T-helper 1 cell (primary cell): ENCODE measurements around the gene DARS2.
"Not testable (repeated sequence)": the region's sequence is repeated elsewhere in the genome, so short reads cannot be mapped to it uniquely, and the experiment has no call there.

Source experiments
- DNase-seq, 5 donors: peaks; one replicate each; pipeline ENCODE4 v3.0.0-alpha.2; 2012 to 2020

The DARS2 gene

DNA sequence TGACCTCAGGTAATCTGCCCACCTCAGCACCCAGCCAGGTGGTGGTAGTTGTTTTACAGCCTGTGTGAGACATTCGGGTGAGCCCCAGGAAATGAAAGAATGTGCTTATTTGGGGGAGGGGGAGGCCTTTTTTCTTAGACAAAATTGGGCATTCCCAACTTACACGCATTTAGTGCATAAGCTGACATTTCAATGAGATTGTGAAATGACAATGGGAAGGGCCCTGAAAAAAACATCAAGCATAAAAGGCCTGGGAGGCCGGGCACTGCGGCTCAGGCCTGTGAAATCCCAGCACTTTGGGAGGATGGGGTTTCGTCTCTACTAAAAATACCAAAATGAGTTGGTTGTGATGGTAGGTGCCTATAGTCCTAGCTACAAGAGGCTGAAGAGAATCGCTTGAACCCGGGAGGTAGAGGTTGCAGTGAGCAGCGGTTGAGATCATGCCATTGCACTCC lies 38.3 kb downstream of the DARS2 start:
- no peak for DNase-seq

DNA sequence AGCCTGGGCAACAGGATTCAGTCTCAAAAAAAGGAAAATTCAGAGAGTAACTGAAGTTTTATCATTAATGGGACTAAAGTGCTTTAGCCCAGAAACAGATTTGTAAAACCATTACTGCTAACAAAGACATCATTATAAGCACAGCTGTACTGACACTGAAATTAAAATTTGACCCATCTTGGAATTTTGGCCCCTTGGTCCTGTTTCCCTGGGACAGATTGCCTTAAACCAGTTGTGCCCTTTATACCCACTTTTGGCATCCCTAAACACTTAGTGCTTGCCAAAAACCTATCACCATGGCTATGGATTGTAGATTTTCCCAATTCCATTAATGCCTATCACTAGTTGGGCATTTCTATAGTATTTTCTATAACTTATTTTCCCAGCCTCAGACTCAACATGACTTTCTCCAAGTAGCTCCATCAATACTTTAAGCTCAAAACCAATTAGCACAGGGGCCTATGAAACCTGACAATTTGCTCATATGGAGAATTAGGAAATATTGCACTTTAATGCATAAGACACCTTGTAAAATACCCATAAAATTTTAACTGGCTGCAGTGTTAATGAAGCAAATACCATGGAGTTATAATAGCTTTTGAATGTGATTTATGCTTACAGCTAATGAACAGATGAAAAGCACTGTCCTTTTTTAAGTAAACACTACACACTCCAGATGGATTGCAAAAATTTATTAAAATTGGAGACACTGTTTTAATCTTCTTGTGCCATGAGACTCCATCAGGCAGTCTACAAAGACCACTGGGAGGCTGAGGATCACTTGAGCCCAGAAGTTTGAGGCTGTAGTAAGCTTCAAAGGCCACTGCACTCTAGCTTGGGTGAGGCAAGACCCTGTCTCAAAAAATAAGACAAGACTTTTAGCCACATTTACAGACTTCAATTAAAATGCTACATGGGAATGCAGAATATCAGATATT lies 39.0 kb downstream of the DARS2 start:
- DNase-seq: no peak

DNA sequence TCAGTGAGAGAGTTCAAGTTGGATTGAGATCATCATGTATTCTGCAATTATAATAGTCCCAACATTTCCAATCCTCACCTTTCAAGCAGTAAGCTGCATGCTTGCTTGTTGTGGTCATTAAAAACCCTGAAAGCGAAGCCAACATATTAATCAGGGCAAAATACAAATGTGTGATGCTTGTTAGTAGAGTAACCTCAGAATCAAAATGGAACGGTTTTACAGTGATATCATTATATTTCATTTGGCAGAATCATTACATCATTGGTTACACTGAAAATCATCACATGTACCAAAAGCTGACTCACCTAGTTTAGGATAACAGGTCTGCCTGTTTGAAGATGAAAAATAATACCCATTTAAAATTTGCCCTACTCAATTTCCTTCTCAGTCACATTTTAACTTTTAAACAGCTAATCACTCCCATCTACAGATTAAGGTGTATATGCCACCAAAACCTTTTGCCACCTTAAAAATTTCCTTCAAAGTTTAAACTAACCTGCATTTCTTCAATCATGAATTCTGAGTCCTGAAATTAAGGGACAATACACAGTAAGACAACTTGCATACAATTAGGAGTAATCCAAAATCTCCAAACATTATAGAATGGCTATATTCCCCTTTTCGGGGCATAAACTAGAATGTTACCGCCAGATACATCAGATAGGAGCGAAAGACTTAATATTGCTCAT lies 39.9 kb downstream of the DARS2 start:
- DNase-seq: peak in 1 of 5 donors; percentile 18

DNA sequence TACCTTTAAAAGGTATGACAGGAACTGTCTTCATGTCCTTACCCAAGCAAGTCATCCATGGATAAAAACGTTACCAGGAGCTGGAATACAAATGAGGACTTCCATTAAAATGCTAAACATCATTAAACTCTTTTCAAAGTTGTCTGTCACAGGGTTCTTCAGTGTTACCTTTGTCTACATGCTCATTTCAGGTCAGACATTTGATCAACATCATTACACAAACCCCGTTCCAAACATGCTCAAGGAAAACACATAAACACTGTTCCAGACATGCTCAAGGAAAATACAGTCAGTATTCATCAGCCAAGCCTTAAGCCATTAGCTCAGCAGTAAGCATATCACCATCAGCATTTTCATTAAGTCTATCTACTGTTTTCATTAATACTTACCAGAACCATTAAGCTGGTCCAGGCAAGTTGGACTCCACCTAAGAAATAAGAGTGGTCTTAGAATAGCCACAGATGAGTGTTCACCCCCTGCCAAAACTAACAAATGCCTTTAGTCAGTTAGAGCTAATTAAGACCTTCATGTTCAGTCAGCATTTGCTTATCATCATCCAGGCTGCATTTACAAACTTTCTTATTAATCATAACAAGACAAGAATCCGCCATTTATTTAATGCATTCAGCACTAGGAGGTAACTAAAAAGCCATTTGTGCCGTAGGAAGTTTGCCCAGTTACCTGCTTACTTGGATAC lies 41.1 kb downstream of the DARS2 start:
- no peak for DNase-seq

DNA sequence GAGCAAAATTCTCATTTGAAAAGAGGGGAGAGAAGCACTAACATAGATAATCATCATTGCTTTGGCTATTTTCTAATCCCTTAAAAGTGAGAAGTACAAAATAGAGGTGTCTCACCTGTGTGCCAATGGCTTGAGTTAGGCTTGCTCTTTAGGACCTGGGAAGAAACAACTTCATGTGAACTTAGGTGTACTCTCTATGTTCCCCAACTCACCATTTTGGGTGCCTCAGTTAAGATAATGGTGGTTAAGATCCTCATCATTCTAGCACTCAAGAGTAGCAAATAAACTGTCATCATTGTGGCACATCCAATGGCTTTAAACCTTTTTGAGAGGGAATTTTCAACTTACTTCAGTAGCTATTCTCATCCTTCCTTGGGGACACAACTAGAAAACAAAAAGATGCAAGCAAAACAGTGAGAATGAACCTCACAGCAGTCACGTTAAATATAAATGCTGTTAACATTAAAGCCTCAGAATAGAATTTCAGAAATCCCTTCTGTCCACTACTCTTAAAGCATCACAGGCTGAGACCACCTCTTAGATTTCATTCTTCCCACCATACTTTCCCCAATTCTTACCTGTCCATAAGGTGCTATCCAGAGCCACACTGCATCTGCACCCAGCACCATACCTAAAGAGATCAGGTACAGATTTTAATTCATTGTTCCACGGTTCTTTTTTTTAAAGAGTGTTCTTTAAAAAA lies 42.1 kb downstream of the DARS2 start:
- DNase-seq: no peak

DNA sequence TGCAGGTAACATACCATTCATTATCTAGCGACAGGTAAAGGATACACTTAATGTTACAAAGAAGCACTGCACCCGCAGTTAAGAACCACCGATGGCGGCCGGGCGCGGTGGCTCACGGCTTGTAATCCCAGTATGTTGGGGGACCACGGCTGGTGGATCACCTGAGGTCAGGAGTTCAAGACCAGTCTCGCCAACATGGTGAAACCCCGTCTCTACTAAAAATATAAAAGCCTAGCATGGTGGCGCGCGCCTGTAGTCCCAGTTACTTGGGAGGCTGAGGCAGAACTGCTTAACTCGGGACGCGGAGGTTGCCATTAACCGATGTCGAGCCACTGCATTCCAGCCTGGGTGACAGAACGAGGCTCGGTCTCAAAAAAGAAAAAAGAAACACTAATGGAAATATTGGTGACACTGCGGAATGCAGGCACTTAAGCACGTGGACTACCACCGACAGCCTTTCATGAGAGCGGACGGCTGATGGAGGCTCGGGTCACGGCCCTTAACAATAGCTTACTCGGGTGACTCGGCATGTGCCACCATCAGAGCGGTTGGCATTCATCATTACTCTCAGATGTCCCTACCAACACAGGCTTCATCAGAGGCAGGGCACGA lies 42.8 kb downstream of the DARS2 start:
- DNase-seq: peak in 3 of 5 donors; percentile 8 to 17 (median 12)

DNA sequence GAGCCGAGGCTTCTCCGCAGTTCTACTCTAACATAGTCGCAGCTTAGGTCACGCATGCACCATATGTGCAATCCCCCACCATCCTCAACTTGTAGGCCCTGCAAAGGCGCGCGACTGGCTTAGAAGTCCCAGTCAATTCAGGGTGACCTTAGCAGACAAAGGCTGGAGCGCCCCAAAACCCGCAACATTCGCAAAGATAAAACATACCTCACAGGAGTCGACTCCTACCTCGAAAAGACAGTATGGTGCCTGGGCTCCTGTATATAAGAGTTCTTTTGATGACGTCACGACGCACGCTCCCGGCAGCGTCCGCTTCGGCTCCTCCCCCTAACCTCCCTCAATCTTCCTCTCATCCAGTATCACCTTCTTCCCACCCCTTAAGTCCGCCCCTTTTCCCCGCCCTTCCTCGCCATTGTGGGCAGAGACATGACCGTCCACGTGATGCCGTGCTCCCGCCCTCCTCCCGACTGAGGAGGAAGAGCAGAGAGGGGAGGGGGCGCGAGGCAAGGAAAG lies 43.3 kb downstream of the DARS2 start, which contains the start of gene GAS5:
TSS of gene GAS5 (minus strand) at position 237 of the 513 bp plus-strand sequence.
- DNase-seq: peak; percentile 97 to 100 (median 99)

DNA sequence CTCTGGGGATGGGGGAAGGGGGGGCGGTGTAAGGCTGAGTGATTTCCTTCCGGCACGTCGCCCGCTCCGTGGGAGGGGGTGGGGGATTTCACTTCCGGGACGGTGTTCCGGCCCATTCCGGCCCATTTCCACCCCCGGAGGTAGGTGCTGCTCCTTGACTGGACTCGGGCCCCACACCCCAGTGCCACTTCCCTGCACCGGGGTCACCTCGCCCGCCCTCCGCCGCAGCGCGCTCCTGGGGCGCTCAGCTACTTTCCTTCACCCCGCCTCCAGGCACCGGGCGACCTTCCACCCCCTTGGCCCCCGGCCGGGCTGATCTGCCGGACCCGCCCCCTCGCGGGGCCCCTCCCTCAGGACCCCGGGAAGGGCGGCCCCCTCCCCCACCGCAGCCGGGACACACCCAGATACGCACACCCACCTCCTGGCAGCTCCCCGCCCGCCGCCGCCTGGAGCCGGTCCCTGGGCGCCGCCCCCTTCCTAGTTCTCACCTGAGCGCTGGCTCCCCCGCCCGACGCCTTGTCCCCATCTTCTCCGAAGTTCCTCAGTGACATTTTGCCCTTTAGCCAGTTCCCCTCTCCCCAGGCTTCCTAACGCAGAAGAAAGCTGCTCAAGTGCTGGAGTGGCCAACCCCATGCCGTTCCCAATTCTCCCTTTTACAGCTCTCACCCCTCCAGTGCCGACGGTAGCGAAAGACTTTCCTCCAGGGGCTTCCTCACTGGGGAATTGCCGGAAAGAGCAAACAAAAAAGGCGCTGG lies 44.0 kb downstream of the DARS2 start, which contains the start of gene ZBTB37:
TSS of gene ZBTB37 (plus strand) at position 115 of the 755 bp plus-strand sequence. CDS start 1,846 bp downstream, outside the sequence.
- DNase-seq: peak; percentile 84 to 95 (median 89)

DNA sequence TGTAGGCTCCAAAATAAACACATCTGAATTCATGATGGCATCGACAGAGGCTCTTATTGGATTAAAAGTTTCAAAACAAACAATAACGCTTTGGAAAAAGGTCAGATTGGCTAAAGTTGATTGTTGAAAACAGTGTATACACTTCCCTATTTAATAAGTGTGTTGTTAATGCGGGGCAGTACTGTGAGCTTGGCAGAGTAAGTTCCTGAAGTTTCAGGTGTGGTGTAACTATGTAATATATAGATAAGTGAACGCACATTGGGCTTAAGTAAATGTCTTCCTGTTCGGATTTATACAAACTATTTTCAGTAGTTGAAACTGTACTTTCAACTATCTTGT lies 44.5 kb downstream of the DARS2 start:
- no peak for DNase-seq

DNA sequence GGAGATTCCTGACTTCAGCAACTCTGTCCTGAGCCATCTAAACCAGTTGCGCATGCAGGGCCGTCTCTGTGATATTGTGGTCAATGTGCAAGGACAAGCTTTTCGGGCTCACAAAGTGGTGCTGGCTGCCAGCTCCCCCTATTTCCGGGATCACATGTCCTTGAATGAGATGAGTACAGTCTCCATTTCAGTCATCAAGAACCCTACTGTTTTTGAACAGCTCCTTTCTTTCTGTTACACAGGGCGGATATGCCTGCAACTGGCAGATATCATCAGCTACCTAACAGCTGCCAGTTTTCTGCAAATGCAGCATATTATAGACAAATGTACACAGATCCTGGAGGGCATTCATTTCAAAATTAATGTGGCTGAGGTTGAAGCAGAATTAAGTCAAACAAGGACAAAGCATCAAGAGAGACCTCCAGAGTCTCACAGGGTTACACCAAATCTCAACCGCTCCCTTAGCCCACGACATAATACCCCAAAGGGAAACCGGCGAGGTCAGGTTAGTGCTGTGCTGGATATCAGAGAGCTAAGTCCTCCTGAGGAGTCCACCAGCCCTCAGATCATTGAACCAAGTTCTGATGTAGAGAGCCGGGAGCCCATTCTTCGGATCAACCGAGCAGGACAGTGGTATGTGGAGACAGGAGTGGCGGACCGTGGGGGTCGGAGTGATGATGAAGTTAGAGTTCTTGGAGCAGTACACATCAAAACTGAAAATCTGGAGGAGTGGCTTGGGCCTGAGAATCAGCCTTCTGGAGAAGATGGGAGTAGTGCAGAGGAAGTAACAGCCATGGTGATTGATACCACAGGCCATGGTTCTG lies 46.0 kb downstream of the DARS2 start:
- DNase-seq: peak in 1 of 5 donors; percentile 87

DNA sequence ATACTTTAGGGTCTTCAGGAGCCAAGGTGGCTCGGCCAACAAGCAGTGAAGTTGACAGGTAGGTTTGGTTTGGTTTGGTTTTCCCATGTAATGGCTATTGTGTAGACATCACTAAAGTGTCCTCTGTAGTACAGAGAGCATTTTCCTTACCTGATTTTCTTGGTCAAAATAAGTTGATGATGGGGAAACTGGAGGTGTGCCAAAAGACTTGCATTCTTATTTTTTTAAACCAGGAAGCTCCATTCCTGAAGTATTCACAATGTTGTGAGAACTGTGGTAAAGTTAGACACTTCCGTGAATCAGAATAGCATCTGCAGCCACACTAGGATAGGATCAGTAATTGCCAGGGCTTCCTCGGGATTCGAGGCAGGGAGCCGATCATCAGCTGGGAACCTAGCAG lies 46.6 kb downstream of the DARS2 start:
- peak in 1 of 5 donors; percentile 8 for DNase-seq

DNA sequence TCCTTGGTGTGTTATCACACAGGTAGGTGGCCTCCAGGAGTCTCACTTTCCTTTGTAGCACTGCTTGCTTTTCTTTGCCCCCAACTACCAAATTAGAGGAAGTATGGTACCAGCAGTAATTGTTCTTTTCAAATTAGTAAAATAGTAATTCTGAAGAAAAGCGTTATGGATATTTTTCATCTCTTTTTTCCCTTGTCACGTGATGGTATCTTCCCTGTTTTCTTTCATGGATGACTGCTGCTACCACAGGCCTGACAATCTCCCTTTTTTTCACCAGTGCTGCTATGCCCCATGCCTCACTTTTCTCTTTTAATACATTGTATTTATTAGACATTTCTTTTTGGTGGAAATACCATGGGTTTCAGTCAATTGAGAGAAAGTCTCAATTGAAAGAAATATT lies 47.0 kb downstream of the DARS2 start:
- no peak for DNase-seq

DNA sequence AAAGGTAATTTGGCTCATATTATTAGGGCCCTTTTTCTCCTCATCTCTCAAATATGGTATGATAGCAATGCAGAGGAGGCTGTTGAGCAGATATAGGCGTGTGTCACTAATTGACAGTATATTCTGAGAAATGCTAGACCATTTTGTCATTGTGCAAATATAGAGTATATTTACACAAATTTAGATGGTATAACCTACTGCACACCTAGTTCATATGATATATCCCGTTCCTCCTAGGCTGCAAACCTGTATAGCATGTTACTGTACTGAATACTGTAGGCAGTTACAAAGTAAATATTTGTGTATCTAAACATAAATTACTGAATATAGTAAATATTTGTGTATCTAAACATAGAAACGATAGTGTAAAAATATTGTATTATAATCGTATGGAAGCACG lies 52.3 kb downstream of the DARS2 start:
- no peak for DNase-seq

DNA sequence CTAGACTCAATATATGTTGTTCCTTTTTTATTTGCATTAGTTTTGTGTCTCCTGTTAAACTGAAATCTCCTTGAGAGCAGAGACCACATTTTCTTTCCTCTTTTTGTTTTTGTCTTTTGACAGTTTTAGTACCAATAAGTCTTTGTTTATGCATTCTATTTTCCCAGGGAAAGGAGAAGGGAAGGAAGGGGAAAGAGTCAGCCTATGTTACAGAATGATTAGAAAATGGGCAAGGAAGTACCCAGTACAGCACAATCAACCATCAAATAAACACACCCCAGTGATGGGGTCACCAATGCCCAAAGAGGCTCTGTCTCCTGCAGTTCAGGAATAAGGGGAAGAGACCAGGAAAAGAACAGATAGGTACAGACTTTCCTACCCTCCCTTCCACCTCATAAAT lies 53.8 kb downstream of the DARS2 start:
- no peak for DNase-seq

DNA sequence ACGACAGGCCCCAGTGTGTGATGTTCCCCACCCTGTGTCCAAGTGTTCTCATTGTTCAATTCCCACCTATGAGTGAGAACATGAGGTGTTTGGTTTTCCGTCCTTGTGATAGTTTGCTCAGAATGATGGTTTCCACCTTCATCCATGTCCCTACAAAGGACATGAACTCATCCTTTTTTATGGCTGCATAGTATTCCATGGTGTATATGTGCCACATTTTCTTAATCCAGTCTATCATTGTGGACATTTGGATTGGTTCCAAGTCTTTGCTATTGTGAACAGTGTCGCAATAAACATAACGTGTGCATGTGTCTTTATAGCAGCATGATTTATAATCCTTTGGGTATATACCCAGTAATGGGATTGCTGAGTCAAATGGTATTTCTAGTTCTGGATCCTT lies 56.6 kb downstream of the DARS2 start:
- not testable (repeated sequence) for DNase-seq

DNA sequence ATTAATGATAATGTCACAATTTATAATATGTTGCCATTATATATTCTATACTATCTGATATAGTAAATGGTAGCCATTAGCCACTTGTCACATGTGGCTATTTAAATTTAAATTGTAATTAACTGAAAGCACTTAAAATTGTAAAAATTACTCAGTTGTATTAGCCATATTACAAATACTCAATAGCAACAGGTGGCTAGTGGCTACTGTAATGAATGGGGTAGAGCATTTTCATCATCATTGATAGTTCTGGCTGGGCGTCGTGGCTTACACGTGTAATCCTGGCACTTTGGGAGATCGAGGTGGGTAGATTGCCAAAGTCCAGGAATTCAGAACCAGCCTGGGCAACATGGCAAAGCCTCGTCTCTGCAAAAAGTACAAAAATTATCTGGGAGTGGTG lies 60.2 kb downstream of the DARS2 start:
- no peak for DNase-seq

DNA sequence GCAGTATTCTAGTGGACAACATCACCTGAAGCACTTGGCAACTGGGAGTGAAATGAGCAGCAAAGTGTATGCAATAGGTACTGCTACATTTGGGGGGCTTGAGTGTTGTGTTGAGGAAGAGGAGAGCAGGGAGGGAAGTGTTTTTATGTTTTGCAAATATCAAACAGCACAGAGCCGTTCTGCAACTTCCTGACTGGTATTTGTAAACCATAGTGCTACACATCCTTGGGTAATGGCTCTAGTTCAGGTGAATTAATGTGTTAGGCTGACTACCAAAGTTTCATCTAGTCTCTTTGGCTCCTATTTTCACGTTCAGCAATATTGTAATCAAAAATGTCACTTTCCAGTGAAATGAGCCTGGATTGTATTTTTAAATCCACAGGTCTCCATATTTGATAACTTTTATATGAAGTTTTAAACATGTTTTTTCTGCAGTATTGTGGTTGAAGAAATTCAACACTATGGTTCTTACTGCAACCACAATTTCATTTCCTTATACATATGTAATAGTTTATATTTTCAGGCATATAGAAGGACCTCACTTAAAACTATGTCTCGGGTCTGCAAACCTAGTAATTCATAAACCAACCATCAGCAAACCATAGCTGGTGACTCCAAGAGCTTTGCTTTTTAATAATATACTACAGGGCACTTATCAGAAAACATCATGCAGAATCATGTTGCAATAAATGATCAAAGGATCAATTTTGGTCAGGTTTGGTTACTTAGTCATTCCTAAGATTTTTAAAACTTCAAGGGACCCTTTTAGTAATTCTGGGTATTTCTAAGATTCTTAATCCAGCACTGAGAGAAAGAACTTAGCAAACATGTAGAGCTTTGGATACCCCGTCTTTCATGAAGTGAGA lies 62.5 kb downstream of the DARS2 start:
- DNase-seq: no peak

DNA sequence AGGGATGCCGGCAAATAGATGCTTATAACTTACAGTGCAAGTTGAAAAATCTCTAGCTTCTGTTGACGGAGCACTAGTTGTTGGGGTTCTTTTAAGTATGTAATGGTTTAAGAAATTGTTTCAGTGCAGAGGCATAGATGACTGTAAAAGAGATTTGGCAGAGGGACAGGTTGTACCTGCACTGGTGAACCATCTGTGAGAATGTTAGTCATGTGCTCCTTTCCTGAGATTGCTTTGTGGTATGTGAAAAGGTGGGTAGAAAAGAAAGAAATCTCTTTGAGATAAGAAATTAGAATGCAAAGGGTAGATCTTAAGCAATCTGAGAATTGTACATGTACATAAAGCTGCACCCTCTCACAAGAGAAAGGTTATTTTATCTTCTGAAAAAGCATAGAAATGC lies 63.2 kb downstream of the DARS2 start:
- DNase-seq: no peak

DNA sequence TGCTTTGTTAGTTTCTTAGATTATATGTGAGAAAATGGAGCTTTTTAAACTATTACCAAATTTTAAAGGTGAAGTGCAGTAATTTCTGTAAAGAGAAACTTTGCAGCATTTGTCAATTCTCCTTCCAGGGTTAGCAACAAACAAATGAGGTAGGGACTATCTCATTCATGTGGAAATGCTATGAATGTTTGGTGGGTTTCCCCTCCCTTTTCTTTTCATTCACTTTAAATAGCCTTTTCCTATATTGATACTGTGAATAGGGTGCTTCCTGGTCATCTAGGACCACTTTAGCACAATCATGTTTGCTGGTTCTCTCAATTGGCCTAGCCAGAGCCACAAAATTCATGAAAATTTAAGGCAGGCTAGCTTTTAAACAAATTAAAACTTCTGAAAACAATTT lies 64.3 kb downstream of the DARS2 start:
- no peak for DNase-seq
